Measurements from ENCODE around the gene ROBO2. TPM values are rescaled to one million over a fixed set of nuclear protein-coding genes. Genes with fewer than 3 reads are reported as not detected.

ROBO2 gene
- total RNA-seq, 1 experiment from 2014 or later = 0.16 TPM

DNA sequence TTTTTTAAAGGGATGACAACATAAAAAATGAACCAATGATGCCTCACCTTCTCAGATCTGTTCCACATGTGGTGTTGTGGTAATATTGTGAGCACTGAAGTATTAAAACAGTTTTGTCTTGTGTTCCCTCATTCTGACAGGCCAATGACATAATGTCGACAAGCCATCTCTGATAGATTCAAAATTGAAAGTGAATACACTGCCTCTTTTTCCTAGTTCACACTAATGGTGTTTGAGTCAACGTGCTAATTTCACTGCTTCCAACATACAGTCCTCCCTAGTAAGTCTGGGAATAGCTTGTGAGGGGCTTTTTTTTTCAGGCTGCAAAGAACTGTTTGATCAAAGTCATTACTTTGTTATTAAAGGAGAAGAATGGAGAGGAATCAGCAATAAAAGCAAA lies 82.8 kb downstream of the ROBO2 start:
- H3K27me3 Mint-ChIP-seq (ENCODE audit: insufficient read depth, unreplicated experiment) = no peaks in the 10 kb centered on the region
- intact Hi-C loops (cut with micrococcal nuclease; ENCODE audit: unreplicated experiment) = no loop called here
- no peak overlapping the region for H3K27ac Mint-ChIP-seq (ENCODE audit: unreplicated experiment)
- H3K4me1 Mint-ChIP-seq (ENCODE audit: low read depth, unreplicated experiment) = no peaks in the 10 kb centered on the region
- no peak for DNase-seq
- ChIA-PET CTCF (no interaction called here), POLR2A (no interaction called here)
- H3K4me1 ChIP-seq = no peaks in the 10 kb centered on the region
- H3K4me3 Mint-ChIP-seq (ENCODE audit: unreplicated experiment) = no peak overlapping the region
- H3K36me3 ChIP-seq (ENCODE audit: control insufficient read depth, insufficient read depth, low read length) = no peaks in the 10 kb centered on the region
- no peaks in the 10 kb centered on the region for H3K27me3 ChIP-seq (replicated peaks; ENCODE audit: control insufficient read depth, insufficient read depth, low read length)
- no peaks in the 10 kb centered on the region for H3K9me3 ChIP-seq
- no TSS peak for BruUV-seq (replicated peaks)
- no peaks in the 10 kb centered on the region for H3K36me3 Mint-ChIP-seq (ENCODE audit: insufficient read depth, unreplicated experiment)
- H3K9me3 Mint-ChIP-seq (ENCODE audit: unreplicated experiment) = no peaks in the 10 kb centered on the region
- no peak overlapping the region for H3K4me3 ChIP-seq (ENCODE audit: low read depth, low read length)
- TF ChIP-seq, protein P1, sequence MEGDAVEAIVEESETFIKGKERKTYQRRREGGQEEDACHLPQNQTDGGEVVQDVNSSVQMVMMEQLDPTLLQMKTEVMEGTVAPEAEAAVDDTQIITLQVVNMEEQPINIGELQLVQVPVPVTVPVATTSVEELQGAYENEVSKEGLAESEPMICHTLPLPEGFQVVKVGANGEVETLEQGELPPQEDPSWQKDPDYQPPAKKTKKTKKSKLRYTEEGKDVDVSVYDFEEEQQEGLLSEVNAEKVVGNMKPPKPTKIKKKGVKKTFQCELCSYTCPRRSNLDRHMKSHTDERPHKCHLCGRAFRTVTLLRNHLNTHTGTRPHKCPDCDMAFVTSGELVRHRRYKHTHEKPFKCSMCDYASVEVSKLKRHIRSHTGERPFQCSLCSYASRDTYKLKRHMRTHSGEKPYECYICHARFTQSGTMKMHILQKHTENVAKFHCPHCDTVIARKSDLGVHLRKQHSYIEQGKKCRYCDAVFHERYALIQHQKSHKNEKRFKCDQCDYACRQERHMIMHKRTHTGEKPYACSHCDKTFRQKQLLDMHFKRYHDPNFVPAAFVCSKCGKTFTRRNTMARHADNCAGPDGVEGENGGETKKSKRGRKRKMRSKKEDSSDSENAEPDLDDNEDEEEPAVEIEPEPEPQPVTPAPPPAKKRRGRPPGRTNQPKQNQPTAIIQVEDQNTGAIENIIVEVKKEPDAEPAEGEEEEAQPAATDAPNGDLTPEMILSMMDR (IDR thresholded peaks at IDR 0.05; ENCODE audit: insufficient read depth in 1 of 2, low read depth in 1 of 2, low read length in 1 of 2, severe bottlenecking in 1 of 2, unreplicated experiment in 1 of 2) = no peak

DNA sequence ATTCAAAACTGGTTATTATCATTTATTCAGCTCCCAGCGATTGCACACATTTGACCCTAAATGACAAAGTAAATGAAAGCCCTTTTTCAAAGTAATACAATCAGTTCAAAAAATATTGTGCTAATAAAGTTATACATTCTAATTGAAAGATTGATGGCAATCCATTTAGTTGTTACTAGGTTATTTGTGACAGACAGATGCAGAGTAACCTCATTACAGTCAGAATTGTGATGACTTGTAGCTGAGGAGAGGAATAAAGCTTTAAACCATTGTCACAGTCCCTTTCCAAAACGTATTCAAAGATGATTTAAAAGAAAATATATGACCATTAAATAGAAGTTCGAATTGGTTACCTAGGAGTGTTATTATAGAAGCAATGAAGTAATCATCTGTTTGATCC lies 86.1 kb downstream of the ROBO2 start:
- no peaks in the 10 kb centered on the region for H3K4me1 Mint-ChIP-seq (ENCODE audit: low read depth, unreplicated experiment)
- no peaks in the 10 kb centered on the region for H3K27me3 ChIP-seq (replicated peaks; ENCODE audit: control insufficient read depth, insufficient read depth, low read length)
- no peaks in the 10 kb centered on the region for H3K27me3 Mint-ChIP-seq (ENCODE audit: insufficient read depth, unreplicated experiment)
- no peak overlapping the region for H3K4me3 Mint-ChIP-seq (ENCODE audit: unreplicated experiment)
- intact Hi-C loops (cut with micrococcal nuclease; ENCODE audit: unreplicated experiment) = no loop called here
- H3K9me3 Mint-ChIP-seq (ENCODE audit: unreplicated experiment) = no peaks in the 10 kb centered on the region
- H3K36me3 ChIP-seq (ENCODE audit: control insufficient read depth, insufficient read depth, low read length) = no peaks in the 10 kb centered on the region
- POLR2A ChIA-PET = no interaction called here
- TF ChIP-seq, protein P1 (IDR thresholded peaks at IDR 0.05; ENCODE audit: insufficient read depth in 1 of 2, low read depth in 1 of 2, low read length in 1 of 2, severe bottlenecking in 1 of 2, unreplicated experiment in 1 of 2) = no peak
- CTCF ChIA-PET = no interaction called here
- no peaks in the 10 kb centered on the region for H3K4me1 ChIP-seq
- DNase-seq = no peak
- H3K4me3 ChIP-seq (ENCODE audit: low read depth, low read length) = no peak overlapping the region
- no TSS peak for BruUV-seq (replicated peaks)
- H3K9me3 ChIP-seq = no peaks in the 10 kb centered on the region
- no peak overlapping the region for H3K27ac Mint-ChIP-seq (ENCODE audit: unreplicated experiment)
- no peaks in the 10 kb centered on the region for H3K36me3 Mint-ChIP-seq (ENCODE audit: insufficient read depth, unreplicated experiment)

DNA sequence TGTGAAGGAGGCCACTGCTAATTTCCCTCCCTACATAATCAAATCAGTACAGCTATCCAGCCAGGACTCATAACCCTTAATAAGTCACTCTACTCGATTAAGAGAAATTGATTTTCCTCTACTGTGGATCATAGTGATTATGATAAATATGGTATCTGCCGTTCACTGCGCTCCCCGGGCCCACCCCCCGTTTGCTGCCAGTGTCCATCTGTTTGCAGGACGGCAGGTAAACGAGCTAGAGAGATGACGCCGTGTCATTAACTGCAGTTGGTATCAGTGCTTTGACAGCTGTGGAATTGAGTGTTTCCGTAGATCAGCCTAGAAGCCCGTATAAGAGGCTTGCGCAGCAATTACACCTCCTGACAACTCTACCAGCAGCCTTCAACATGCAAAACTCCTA lies 94.9 kb downstream of the ROBO2 start:
- H3K36me3 Mint-ChIP-seq (ENCODE audit: insufficient read depth, unreplicated experiment) = no peaks in the 10 kb centered on the region
- H3K4me3 Mint-ChIP-seq (ENCODE audit: unreplicated experiment) = no peak overlapping the region
- Histone ChIP-seq H3K27me3 (replicated peaks; ENCODE audit: control insufficient read depth, insufficient read depth, low read length) (no peaks in the 10 kb centered on the region), H3K36me3 (ENCODE audit: control insufficient read depth, insufficient read depth, low read length) (no peaks in the 10 kb centered on the region), H3K4me1 (no peaks in the 10 kb centered on the region), H3K4me3 (ENCODE audit: low read depth, low read length) (no peak overlapping the region), H3K9me3 (no peaks in the 10 kb centered on the region)
- no peaks in the 10 kb centered on the region for H3K27me3 Mint-ChIP-seq (ENCODE audit: insufficient read depth, unreplicated experiment)
- intact Hi-C loops (cut with micrococcal nuclease; ENCODE audit: unreplicated experiment) = loop anchor here (5.0 kb wide), 1 partner anchor 97 kb away; no protein-coding TSS in a partner anchor
- DNase-seq = no peak
- TF ChIP-seq, protein P1 (IDR thresholded peaks at IDR 0.05; ENCODE audit: insufficient read depth in 1 of 2, low read depth in 1 of 2, low read length in 1 of 2, severe bottlenecking in 1 of 2, unreplicated experiment in 1 of 2) = no peak
- H3K9me3 Mint-ChIP-seq (ENCODE audit: unreplicated experiment) = no peaks in the 10 kb centered on the region
- CTCF ChIA-PET = no interaction called here
- H3K4me1 Mint-ChIP-seq (ENCODE audit: low read depth, unreplicated experiment) = no peaks in the 10 kb centered on the region
- POLR2A ChIA-PET = no interaction called here
- H3K27ac Mint-ChIP-seq (ENCODE audit: unreplicated experiment) = no peak overlapping the region
- BruUV-seq (replicated peaks) = no TSS peak

Measured in Caco-2 (cell line).